PC-3 (cell line): ENCODE data around the gene RSRP1. TPM values are rescaled to one million over a fixed set of nuclear protein-coding genes. Genes with fewer than 3 reads are reported as not detected.
"Not testable (repeated sequence)": the region's sequence is repeated elsewhere in the genome, so short reads cannot be mapped to it uniquely, and the experiment has no call there.

Source experiments
- ATAC-seq: fragments of 200-7000 bp; cut with Tn5 transposase; 2 replicates; pipeline ENCODE4 v1.9.1; 2020; ENCODE audit warnings: mild to moderate bottlenecking, moderate library complexity
- BruUV-seq: library from RNA; stranded (reverse); fragments of 400-500 nt; replicated peaks from 2 replicates; lab custom pipeline; 2021; lab: Mats Ljungman, UMichigan
- CTCF ChIA-PET: fragments of 300-600 bp; sonication (Branson Sonifier 250); formaldehyde crosslinking; loops from one replicate; lab custom pipeline; 2022; ENCODE audit warnings: antibody characterized with exemption; lab: Charles Lee
- POLR2A ChIA-PET: fragments of 300-600 bp; sonication (Branson Sonifier 250); formaldehyde crosslinking; loops from one replicate; lab custom pipeline; 2022; ENCODE audit warnings: antibody characterized with exemption; ENCODE audit not compliant: unreplicated experiment; lab: Charles Lee
- DNase-seq: peaks from one replicate; pipeline ENCODE4 v3.0.0-alpha.2; 2015
- H2AFZ ChIP-seq: fragments of 300-600 bp; sonication (generic); 2 replicates; pipeline ENCODE4 v1.6.0; 2016; ENCODE audit warnings: antibody characterized with exemption, low read length
- H3F3A ChIP-seq: fragments of 300-600 bp; sonication (generic); one replicate; pipeline ENCODE4 v1.6.0; 2017; ENCODE audit warnings: antibody characterized with exemption, low read length, control low read depth, mild to moderate bottlenecking; ENCODE audit not compliant: unreplicated experiment
- H3K27ac ChIP-seq: fragments of 300-600 bp; sonication (generic); 2 replicates; pipeline ENCODE4 v1.5.1; 2016; ENCODE audit warnings: mild to moderate bottlenecking, low read length
- H3K27me3 ChIP-seq: fragments of 300-600 bp; sonication (generic); 2 replicates; pipeline ENCODE4 v1.6.1; 2016; ENCODE audit warnings: low read length, mixed read lengths
- H3K36me3 ChIP-seq: fragments of 300-600 bp; sonication (generic); 2 replicates; pipeline ENCODE4 v1.6.1; 2016; ENCODE audit warnings: low read depth, mixed run types, low read length, mixed read lengths
- H3K4me1 ChIP-seq: fragments of 300-600 bp; sonication (generic); 2 replicates; pipeline ENCODE4 v1.5.1; 2016; ENCODE audit warnings: low read length; ENCODE audit not compliant: insufficient read depth
- H3K4me2 ChIP-seq: fragments of 300-600 bp; sonication (generic); 2 replicates; pipeline ENCODE4 v1.6.0; 2016; ENCODE audit warnings: low read length
- H3K4me3 ChIP-seq: fragments of 300-600 bp; sonication (generic); 2 replicates; pipeline ENCODE4 v1.5.1; 2016; ENCODE audit warnings: mild to moderate bottlenecking, low read length, mixed read lengths
- H3K79me2 ChIP-seq: fragments of 300-600 bp; sonication (generic); 2 replicates; pipeline ENCODE4 v1.6.1; 2017; ENCODE audit warnings: low read length, mixed read lengths
- H3K9ac ChIP-seq: fragments of 300-600 bp; sonication (generic); 2 replicates; pipeline ENCODE4 v1.6.0; 2016; ENCODE audit warnings: mild to moderate bottlenecking, low read length
- H3K9me2 ChIP-seq: fragments of 300-600 bp; sonication (generic); replicated peaks from 2 replicates; pipeline ENCODE4 v1.6.1; 2016; ENCODE audit warnings: mixed run types, low read length, mixed read lengths
- H3K9me3 ChIP-seq: fragments of 300-600 bp; sonication (generic); 2 replicates; pipeline ENCODE4 v1.6.1; 2016; ENCODE audit warnings: low read length, mixed read lengths
- H4K20me1 ChIP-seq: fragments of 300-600 bp; sonication (generic); 2 replicates; pipeline ENCODE4 v1.6.1; 2016; ENCODE audit warnings: low read length, mixed read lengths
- EZH2 ChIP-seq: fragments of 300-600 bp; sonication (generic); IDR thresholded peaks from one replicate; pipeline ENCODE4 v1.6.1; 2017; ENCODE audit warnings: antibody characterized with exemption, mild to moderate bottlenecking, low read length; ENCODE audit not compliant: unreplicated experiment
- EZH2phosphoT487 ChIP-seq: fragments of 300-600 bp; sonication (generic); IDR thresholded peaks from 2 replicates; pipeline ENCODE4 v1.6.1; 2018; ENCODE audit warnings: mild to moderate bottlenecking, antibody characterized with exemption, low read length, borderline replicate concordance
- intact Hi-C: fragments of 100-400 bp; cut with micrococcal nuclease; formaldehyde crosslinking; loops from 2 replicates; pipeline ENCODE4 v1.9.0; 2023
- total RNA-seq: library from RNA; depleted of rRNA; stranded (reverse); fragments of >200 nt; gene quantifications from 2 replicates; pipeline ENCODE4 v1.2.3, GENCODE V29; 2014
- TF ChIP-seq, protein P1 (sequence below): fragments of 300-600 bp; sonication (generic); conservative IDR thresholded peaks from 2 replicates; pipeline ENCODE4 v1.5.1; 2017; ENCODE audit warnings: antibody characterized with exemption, low read depth, mild to moderate bottlenecking, low read length

Gene RSRP1
- total RNA-seq, 1 experiment from 2014 or later = 49.4 TPM

- Histone ChIP-seq H3K4me2 (peak overlapping the region; percentile 85), H3K27ac (peak overlapping the region; percentile 71), H3K9ac (peak overlapping the region; percentile 62), H3K27me3 (no peaks in the 10 kb centered on the region), H4K20me1 (peaks cover 18% of the 10 kb centered on the region), H3K9me2 (no peaks in the 10 kb centered on the region), H3K36me3 (peaks cover 28% of the 10 kb centered on the region), H3K79me2 (peaks cover 26% of the 10 kb centered on the region), H2AFZ (peak overlapping the region; percentile 78), H3K4me1 (peaks cover 23% of the 10 kb centered on the region), H3K4me3 (peak overlapping the region; percentile 68), H3F3A (peaks cover 8% of the 10 kb centered on the region), H3K9me3 (no peaks in the 10 kb centered on the region)
- intact Hi-C loops = no loop called here
- ATAC-seq (peak; percentile 89), DNase-seq (peak; percentile 90)
- CTCF ChIA-PET = no interaction called here
- BruUV-seq = TSS peak; percentile 69
- POLR2A ChIA-PET = no interaction called here
- TF ChIP-seq EZH2phosphoT487 (no peak), EZH2 (no peak)
- TF ChIP-seq, protein P1, sequence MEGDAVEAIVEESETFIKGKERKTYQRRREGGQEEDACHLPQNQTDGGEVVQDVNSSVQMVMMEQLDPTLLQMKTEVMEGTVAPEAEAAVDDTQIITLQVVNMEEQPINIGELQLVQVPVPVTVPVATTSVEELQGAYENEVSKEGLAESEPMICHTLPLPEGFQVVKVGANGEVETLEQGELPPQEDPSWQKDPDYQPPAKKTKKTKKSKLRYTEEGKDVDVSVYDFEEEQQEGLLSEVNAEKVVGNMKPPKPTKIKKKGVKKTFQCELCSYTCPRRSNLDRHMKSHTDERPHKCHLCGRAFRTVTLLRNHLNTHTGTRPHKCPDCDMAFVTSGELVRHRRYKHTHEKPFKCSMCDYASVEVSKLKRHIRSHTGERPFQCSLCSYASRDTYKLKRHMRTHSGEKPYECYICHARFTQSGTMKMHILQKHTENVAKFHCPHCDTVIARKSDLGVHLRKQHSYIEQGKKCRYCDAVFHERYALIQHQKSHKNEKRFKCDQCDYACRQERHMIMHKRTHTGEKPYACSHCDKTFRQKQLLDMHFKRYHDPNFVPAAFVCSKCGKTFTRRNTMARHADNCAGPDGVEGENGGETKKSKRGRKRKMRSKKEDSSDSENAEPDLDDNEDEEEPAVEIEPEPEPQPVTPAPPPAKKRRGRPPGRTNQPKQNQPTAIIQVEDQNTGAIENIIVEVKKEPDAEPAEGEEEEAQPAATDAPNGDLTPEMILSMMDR = peak; percentile 62
Measured at GRCh38 chr1:25239681-25240541, 7.3 kb downstream of the RSRP1 start.

DNA sequence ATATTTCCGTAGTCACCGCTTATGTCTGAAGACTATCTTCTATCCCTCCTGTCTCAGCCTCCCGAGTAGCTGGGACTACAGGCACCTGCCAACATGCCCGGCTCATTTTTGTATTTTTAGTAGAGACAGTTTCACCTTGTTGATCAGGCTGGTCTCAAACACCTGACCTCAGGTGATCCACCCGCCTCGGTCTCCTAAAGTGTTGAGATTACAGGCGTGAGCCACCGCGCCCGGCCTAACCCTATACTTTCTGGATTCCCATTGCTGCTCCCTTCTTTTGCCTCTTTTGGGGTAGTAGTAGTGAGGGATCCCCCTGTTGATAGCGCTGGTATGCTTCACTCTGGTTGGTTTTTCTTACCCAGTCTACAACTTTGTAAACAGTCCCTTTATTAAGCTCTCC is 9.2 kb downstream of the RSRP1 start:
- Histone ChIP-seq H3K4me2 (no peak overlapping the region), H3K9me3 (no peaks in the 10 kb centered on the region), H3K9me2 (no peaks in the 10 kb centered on the region), H3K27ac (no peak overlapping the region), H3K27me3 (no peaks in the 10 kb centered on the region), H3K79me2 (peaks cover 17% of the 10 kb centered on the region; the same call in 1 of the 2 replicates), H3K4me1 (peaks cover 19% of the 10 kb centered on the region), H3K9ac (no peak overlapping the region), H4K20me1 (no peaks in the 10 kb centered on the region), H2AFZ (no peak overlapping the region), H3K36me3 (peaks cover 9% of the 10 kb centered on the region; the same call in 1 of the 2 replicates), H3F3A (peaks cover 8% of the 10 kb centered on the region), H3K4me3 (no peak overlapping the region)
- ChIA-PET CTCF (no interaction called here), POLR2A (no interaction called here)
- no TSS peak for BruUV-seq
- TF ChIP-seq EZH2 (no peak), EZH2phosphoT487 (no peak)
- TF ChIP-seq, protein P1 = no peak
- DNase-seq (no peak), ATAC-seq (no peak)
- intact Hi-C loops = no loop called here

DNA sequence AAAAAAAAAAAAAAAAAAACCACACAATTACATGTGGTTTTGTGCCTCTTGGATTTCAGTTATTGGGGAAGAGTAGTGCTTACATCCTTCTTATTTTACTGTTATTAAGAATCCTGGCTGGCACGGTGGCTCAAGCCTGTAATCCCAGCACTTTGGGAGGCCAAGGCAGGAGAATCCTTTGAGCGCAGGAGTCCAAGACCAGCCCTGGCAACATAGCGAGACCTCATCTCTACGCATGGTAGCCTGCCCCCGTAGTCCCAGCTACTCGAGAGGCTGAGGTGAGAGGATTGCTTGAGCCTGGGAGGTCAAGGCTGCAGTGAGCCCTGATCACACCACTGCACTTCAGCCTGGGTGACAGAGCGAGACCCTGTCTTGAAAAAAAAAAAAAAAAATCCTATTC is 11.0 kb downstream of the RSRP1 start:
- POLR2A ChIA-PET, H3K27me3 ChIP-seq: not testable (repeated sequence)

GRCh38 chr1:25235411-25235810 is 11.8 kb downstream of the RSRP1 start:
- H3K9me3 ChIP-seq, CTCF ChIA-PET, POLR2A ChIA-PET, H2AFZ ChIP-seq, H3K4me3 ChIP-seq, H3K36me3 ChIP-seq, intact Hi-C loops, BruUV-seq, H3K27me3 ChIP-seq, H3K9ac ChIP-seq, H3K27ac ChIP-seq, DNase-seq, H3K4me2 ChIP-seq, H3F3A ChIP-seq, H3K9me2 ChIP-seq, H4K20me1 ChIP-seq, ATAC-seq: not testable (repeated sequence)
- H3K4me1 ChIP-seq = peaks cover 26% of the 10 kb centered on the region
- peaks cover 35% of the 10 kb centered on the region for H3K79me2 ChIP-seq

More for the DNA sequence above, 11.0 kb downstream of the RSRP1 start:
- H3F3A ChIP-seq, intact Hi-C loops, H3K4me2 ChIP-seq, H2AFZ ChIP-seq, DNase-seq, H3K36me3 ChIP-seq, H4K20me1 ChIP-seq, H3K27ac ChIP-seq, CTCF ChIA-PET, ATAC-seq, H3K9ac ChIP-seq, H3K9me3 ChIP-seq, H3K4me3 ChIP-seq, BruUV-seq, H3K9me2 ChIP-seq: not testable (repeated sequence)
- Histone ChIP-seq H3K79me2 (peaks cover 28% of the 10 kb centered on the region), H3K4me1 (peaks cover 27% of the 10 kb centered on the region)
